DMS79 treated with DMSO at 0.1 percent for 48 hours (cell line): Measurements from ENCODE around the gene CDH7.

Source experiments
- DNase-seq: peaks from one replicate; lab custom pipeline; 2025; lab: John Stamatoyannopoulos, UW

Gene CDH7

DNA sequence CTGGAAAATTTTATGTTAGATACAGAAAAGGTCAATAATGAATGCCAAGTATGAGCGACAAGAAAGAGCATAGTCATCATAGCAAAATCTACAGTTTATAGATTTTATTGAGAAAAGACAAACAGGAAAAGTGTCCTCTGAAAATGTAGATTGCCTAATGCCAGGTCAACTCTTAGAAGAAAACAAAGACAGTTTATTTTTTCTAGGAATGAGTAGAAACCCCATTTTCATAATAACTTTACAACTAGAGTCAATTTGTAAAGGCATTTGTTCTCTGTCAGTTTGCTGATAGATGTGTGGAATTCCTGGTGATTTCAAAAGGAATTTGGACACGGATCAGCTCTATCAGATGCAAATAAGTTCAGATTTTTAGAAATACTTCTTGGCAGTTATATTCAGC lies 16.6 kb downstream of the CDH7 start:
- DNase-seq: no peak

DNA sequence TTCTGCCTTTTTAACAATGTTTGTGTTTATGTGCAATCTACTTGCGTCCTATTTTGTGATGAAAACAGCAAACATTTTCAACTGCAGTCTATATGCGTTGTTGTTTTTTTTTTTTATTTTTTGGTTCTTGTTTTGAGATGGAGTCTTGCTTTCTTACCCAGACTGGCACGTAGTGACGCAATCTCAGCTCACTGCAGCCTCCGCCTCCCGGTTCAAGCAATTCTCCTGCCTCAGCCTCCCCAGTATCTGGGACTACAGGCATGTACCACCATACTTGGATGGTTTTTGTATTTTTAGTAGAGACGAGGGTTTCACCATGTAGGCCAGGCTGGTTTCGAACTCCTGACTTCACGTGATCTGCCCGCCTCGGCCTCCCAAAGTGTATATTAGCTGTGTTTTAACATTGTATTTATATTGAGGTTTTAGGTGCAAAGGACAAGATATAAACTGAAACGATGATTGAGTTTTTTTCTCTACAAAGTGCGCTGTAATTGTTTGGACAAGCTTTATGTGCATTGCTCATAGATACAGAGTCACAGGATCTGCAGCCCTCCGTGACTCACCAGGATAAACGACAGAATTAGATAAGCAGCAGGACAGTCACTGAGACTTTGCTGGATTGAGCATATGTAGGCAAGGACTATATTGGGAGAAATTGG lies 17.4 kb downstream of the CDH7 start:
- no peak for DNase-seq

DNA sequence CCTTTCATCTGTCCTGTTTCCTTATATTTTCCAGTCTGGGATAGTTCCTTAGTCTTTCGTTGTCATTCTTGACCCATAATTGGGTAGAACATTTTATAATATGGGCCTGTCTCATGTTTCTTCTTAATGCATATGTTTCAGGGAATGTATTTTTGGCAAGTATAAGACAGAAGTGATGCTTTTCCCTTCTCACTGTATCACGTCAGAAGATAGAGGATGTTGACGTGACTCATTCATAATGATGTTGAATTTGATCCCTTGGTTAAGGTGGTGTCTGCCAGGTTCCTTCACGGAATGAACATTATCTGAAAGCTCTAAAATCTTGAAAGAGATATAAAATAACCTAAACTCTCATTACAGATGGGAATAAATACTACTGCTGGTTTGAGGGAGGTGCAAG lies 18.8 kb downstream of the CDH7 start:
- DNase-seq: no peak

DNA sequence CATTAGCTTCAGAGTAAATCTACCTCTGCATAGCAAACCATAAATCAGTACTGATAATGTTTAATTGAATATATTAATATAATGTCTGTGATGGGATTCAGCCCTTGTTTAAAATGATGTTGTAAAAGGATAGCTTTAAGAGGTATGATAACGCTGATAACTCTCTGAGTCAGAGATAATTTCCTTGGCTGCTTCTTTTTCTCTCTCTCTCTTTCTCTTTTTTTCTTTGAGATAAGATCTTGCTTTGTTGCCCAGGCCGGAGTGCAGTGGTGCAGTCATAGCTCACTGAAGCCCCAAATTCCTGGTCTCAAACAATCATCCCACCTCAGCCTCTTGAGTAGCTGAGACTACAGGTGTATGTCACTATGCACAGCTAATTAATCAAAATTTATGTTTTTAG lies 35.7 kb downstream of the CDH7 start:
- DNase-seq: no peak

DNA sequence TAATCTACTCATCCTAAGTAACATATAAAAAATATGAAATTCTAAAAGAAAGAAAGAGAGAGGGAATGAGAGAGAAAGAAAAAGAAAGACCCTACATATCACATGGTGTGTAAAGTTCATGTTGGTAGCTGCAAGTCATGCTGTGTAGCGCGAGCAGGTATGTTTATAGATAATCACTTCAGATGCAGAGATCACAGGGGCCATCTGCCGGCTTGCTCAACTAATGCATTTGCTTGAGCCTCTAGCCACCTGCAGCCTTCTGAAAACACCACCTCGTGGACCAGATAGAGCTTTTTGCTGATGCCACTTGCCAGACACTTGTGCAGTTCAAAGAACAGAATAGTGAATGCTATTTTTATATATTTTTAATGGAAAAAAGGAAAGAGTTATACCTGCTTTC lies 37.6 kb downstream of the CDH7 start:
- DNase-seq: no peak

DNA sequence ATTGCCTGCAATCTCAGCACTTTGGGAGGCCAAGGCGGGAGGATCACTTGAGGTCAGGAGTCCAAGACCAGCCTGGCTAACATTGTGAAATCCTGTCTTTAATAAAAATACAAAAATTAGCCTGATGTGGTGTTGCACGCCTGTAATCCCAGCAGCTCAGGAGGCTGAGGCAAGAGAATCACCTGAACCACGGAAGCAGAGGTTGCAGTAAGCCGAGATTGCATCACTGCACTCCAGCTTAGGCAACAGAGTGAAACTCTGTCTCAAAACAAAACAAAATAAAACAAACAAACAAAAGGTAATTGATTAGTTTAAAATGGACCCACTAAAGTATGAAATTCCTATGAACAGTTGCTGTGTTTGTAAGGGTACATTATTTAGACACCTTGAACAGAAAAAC lies 39.8 kb downstream of the CDH7 start:
- no peak for DNase-seq

DNA sequence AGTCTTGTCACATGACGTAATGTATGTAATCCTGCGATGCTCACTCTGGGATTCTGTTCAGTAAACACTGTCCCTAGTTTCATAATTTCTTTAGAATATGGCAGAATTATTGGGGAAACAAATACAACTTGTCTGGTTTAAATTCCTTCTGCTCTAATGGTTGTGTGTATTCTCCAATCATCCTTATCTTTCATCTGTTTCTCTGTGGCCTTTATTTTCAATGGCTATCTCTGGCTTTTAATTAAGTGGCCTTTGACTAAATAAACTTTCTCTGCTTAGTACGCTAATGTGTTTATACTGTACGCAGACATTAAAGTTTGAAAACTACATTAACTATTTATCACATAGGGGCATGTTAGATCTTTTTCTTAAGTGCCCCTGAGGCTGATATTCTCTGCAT lies 40.9 kb downstream of the CDH7 start:
- no peak for DNase-seq

DNA sequence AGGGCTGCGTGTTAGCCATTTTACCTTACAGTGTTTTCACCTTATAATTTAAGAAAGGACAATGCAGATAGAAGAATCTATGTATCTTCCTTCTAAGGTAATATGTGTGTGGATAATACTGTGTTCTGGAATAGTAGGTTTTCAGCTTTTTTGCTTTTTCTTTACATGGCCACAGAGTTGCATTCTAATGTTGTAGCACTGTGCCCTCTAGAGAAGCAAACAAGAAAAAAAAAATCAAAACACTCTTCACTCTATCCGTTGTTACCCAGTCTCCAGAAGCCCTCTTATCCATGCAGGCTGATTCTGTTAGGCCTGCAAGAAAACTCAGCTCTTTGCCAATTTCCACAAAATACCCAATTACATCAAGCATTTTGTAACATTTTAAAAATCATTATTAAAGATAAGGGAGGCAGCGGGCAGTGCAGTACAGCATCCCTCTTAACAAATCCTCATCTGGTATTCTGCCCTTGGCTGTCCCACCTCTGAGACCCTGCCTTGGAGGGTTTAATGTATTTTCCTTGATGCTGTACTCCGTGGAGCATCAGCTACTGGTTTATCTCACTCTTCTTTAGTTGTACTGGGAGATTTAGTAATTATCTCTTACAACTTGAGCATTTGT lies 41.8 kb downstream of the CDH7 start:
- DNase-seq: no peak

DNA sequence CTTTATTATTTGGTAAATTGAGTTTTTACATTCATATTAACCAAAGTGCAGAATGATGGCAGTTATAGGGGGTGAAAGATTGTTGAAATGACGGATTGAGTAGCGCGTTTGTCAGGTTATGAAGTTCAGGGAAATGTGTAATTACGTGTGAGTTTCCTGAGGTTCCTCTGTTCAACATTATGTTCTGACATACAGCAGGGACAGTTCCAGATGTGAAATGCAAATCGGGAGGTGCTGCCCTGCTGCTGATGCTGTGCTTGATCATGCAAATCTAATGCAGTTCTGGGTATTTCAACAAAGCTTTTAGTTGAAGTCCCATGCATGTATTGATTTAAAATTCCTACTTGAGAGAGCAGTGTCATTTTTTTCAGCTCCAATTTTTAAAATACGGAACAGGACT lies 57.9 kb downstream of the CDH7 start:
- DNase-seq: no peak

DNA sequence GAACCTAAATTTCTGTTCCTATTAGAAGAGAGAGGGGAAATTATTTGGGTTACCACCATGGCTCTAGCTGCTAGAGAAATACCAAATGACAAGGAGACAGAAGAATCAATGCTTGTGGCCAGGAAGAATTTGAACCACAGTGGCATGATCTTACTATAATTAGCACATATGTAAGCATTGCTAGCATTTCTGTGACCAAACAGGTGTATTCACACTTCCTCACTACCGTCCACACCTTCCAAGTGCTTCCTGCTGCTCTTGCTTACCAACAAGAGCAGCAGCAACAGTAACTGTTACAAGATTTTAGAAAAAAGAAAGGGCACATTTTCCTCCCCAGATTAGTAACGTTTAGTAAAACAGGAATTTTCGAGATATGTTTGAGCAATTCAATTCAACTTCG lies 60.5 kb downstream of the CDH7 start:
- DNase-seq: no peak

DNA sequence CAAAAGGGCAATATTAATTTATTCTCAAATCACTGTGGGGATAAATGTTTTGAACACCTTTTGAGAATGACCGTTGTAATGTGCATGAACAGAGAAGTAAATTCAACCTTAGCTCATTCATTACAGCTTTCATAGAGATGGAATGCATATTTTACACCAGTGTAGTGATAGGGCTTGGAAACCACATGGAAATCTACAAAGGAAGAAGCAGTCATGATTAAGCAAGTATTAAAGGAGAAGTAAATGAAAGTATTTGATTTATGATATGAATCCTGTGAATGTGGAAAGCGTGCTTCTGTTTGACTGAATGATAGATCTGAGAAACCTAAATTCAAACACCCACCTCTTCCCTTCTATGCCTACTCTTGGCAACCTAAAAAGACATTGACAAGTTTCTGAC lies 64.7 kb downstream of the CDH7 start:
- no peak for DNase-seq

DNA sequence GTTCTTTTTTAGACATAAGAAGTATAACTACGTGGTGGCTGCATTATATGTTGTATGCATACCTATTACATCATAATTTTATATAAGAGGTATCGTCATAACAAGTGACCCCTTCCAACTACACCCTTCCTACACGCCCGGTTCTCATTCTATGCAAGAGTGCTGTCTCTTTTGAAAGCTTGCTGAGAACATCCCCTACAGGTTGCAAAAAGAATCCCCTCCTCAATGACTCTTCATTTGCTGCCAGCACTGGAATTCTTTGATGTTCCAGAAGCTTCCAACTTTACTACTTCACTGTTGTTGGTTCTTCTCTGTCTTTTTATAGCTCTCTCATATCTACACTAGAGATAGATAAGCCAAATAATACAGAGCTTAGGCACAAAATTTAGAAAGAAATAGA lies 66.4 kb downstream of the CDH7 start:
- DNase-seq: no peak

DNA sequence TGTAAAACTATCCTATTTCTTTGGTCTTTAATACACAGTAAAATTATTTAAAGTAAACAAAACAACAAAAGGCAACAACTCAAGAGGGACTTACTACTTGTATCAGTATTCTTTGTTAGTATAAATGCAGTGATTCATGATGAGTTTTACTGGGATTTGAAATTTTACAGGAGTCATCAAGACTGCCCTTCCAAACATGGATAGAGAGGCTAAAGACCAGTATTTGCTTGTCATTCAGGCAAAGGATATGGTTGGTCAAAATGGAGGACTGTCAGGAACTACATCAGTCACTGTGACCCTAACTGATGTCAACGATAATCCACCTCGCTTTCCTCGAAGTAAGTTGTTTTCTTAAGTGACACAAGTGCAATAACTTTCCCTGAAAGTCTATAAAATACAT lies 71.1 kb downstream of the CDH7 start:
- DNase-seq: no peak

DNA sequence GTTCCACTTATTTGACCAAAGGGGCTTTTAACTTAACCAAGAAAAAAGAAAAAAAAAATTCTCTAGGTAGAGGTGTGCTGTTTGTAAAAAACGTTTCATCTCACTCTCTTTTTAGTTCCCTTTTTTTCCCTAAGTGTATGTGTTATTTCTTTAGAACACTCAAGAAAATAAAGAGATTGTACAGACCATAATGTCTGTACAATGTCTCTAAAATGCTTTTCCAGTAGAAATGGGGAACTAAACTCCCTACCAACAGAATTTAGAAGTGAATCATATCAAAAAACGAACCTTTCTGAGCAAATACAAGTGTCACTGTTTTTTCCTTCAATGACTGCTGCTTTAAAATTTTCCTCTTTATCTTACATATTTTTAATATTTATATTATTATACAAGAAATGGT lies 72.0 kb downstream of the CDH7 start:
- no peak for DNase-seq

DNA sequence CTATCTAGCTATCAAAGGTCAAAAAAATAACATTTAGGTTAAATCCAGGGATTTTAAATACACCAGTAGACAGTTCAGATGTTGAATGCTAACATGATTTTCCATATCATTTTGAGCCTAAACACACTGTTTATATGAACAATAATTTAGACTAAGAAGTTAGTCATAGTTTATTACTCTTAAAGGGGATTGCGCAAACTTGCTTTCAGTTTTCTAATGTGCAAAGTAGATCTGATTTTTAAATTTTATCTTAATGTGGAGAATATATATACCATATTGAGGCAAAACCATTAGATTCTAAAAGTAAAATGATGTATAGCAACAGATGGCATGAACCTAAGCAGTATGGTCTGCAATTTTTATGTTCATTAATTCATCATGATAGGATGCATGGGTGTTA lies 76.6 kb downstream of the CDH7 start:
- no peak for DNase-seq

DNA sequence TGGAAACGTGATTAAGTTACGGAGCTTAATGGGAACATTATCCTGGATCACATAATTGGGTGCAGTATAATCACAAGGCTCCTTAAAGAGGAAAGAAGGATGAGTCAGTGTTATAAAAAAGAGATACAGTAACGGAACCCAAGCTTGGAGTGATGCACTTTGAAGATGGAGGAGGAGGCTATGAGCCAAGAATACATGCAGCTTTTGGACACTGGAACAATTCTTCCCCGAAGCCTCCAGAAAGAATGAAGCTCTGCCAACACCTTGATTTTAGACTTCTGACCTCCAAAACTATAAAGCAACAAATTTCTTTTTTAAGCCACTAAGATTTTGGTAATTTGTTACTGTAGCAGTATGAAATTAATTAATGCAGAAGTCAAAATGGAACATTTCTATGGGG lies 85.1 kb downstream of the CDH7 start:
- no peak for DNase-seq

DNA sequence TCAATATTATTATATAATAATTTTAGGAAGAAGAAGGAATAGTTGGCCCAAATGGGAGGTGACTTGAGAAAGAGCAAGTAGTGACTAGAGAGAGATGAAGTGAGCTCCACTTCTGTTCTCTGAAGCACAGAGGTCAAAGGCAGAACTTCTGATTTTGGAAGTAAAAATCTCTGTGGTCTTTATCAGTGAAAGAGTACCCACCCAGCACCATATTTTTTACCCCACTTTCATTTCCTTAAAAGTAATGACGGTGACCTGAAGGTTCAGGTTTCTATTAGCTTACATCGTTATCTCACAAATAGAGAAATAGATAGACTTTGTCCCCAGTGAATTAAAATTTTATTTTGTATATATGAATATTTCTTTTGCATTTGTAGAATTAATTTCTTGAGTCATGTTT lies 95.3 kb downstream of the CDH7 start:
- DNase-seq: no peak

DNA sequence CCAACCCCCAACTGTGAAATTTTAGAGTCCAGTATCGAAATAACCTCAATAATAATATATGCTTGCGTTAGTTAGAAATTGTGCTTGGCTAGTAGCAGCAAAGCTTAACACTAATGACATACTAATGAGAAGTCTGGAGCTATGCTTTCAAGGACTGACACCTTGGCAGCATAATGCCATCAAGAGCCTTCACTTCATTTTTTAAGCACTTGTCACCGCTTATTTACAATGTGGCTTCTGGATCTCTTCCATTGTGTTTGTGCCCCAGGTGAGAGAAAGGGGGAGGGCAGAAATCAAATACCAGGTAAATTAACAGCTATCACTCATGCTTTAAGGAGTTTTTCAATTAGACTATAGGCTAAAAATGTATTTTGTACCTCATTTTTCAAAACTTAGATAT lies 101.5 kb downstream of the CDH7 start:
- DNase-seq: no peak

DNA sequence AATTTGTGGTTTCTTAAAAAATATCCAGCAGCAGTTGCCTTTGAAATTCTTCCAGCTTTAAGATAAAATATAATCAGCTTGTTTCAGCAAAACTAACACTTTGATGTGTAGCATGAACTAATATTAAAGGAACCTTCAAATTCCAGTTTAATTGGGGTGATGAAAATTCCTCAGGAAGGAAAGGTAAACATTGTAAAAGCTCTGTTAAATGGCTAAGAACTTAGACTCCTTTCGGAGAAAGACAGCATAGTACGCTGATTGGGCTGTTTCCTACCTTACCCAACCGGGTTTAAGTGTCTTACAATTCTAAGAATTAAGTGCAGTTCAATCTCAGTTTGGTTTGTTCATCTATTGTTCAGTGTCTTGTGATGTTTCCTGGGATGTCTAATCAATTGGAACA lies 108.3 kb downstream of the CDH7 start:
- no peak for DNase-seq

DNA sequence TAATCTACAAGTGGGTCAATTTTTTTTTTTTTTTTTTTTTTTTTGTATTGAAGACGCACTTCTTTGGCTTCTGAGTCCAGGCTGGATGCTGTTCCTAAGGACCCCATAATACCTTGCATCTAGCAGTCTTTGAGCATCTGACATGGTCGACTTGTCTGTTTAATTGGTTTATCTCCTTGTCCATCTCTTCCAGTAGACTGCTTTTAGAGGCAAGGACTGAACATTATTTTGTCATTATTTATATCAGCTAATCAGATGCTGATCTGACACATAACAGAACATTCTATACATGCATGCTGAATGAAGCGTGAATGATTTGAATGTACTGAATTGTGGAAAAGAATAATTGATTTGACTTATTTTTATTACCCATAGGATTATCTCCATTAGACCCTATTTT lies 118.7 kb downstream of the CDH7 start:
- no peak for DNase-seq

DNA sequence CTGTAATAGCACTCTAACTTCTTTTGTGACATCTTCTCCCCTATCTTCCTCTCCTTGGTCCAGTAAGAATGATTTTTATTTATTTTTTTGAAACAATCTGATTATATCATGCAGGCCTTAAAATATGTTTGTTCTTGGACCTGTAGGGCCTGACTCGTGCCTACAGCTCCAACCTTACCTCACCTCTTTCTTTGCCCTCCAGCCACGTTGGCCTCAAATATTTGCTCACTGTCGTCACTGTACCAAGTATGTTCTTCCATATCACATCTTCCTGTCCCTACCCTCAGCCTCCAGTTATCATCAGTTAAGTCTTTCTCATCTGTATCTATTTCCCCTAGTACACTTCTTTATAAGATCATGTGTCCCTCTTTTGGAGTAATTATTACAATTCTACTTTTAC lies 125.5 kb downstream of the CDH7 start:
- no peak for DNase-seq

DNA sequence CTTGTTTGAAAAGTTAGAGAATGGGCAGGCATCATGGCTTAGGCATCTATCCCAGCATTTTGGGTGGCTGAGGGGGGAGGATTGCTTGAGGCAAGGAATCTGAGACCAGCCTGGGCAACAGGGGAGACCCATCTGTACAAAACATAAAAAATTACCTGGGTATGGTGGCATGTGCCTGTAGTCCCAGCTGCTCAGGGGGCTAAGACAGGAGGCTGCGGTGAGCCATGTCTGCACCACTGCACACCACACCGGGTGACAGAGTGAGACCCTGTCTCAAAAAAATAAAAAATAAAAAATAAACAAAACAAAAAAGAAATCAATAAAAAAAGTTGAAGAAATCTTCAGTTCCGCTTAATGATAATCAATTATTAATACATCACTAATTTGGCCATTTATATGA lies 146.5 kb downstream of the CDH7 start:
- DNase-seq: no peak

DNA sequence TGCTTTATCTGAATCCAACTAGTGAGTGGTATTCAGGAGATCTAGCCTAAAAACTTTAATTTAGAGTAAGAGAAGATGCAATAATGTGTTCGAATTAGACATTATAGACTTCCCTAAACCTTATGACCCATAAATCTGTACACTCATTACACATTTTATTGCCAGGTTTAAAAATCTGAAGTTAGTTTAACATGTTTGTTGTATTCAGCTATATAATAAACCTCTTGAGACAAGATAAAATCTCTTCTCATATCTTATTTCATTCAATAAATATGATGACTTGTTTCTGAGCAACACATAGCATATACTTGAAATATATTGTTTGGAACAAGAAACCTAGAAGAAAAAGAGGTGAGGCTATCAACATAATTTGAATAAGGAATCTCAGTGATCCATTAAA lies 150.7 kb downstream of the CDH7 start:
- DNase-seq: no peak

DNA sequence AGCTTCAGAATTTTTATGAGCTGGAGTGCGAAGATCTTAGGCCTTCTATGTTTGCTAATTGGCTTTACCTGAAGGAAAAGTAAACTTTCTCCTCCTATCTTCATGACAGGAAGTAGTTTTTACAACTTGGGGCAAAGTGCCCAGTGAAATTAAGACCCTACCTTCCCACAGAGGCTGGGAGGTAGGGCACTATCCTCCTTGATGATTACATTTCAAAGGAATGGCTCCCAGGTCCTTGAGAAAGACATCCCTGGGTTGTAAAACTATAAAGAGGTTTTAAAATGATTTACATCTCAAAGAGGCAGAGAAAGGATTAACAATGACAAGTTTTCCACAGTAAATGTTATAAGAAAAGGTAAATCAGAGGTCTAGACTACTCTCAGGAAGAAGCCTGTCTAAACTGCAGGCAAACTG lies 155.8 kb downstream of the CDH7 start:
- DNase-seq: peak; percentile 50
